Measurements from ENCODE around the gene CLBA1.

DNA sequence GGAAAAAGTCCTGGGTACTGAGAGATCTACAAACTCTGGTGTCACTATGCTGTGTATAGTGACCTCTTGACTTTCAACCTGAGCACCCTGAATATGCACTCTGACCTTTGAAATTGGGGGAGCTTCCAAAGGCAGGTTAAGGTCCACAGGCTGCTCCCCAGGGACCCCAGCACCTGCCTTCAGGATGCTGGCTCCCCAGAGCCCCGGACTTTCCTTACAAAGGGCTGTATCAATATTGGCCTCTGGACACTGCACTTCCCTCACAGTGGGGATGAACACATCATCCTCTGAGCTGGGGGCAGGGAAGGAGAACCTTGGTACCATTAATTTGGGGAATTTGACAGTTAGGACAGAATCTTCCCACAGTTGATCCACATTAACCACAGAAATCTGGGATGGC is 46.6 kb upstream of the CLBA1 start:
- TF ChIP-seq POLR2A (IDR thresholded peaks at IDR 0.05) = no peak
- TF ChIP-seq, protein P1, sequence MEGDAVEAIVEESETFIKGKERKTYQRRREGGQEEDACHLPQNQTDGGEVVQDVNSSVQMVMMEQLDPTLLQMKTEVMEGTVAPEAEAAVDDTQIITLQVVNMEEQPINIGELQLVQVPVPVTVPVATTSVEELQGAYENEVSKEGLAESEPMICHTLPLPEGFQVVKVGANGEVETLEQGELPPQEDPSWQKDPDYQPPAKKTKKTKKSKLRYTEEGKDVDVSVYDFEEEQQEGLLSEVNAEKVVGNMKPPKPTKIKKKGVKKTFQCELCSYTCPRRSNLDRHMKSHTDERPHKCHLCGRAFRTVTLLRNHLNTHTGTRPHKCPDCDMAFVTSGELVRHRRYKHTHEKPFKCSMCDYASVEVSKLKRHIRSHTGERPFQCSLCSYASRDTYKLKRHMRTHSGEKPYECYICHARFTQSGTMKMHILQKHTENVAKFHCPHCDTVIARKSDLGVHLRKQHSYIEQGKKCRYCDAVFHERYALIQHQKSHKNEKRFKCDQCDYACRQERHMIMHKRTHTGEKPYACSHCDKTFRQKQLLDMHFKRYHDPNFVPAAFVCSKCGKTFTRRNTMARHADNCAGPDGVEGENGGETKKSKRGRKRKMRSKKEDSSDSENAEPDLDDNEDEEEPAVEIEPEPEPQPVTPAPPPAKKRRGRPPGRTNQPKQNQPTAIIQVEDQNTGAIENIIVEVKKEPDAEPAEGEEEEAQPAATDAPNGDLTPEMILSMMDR (IDR thresholded peaks at IDR 0.05) = no peak
